Upper lobe of right lung (tissue), 1 donor: ENCODE data around the gene SYT3. TPM values are rescaled to one million over a fixed set of nuclear protein-coding genes. Genes with fewer than 3 reads are reported as not detected.
"Not testable (repeated sequence)": the region's sequence is repeated elsewhere in the genome, so short reads cannot be mapped to it uniquely, and the experiment has no call there.

Experiments used
- ATAC-seq: fragments of 200-7000 bp; cut with Tn5 transposase; one replicate; pipeline ENCODE4 v1.9.1; 2020; ENCODE audit warnings: mild to moderate bottlenecking, moderate library complexity
- DNase-seq: peaks from one replicate; pipeline ENCODE4 v3.0.0-alpha.2; 2020
- H3K27ac ChIP-seq: fragments of 200-600 bp; one replicate; pipeline ENCODE4 v1.8.0; 2022
- H3K27me3 ChIP-seq: fragments of 200-600 bp; one replicate; pipeline ENCODE4 v1.8.0; 2022; ENCODE audit warnings: mild to moderate bottlenecking
- H3K36me3 ChIP-seq: fragments of 200-600 bp; one replicate; pipeline ENCODE4 v1.8.0; 2022
- H3K4me1 ChIP-seq: fragments of 200-600 bp; one replicate; pipeline ENCODE4 v1.8.0; 2022
- H3K4me3 ChIP-seq: fragments of 200-600 bp; one replicate; pipeline ENCODE4 v1.8.0; 2022; ENCODE audit warnings: mild to moderate bottlenecking
- H3K9me3 ChIP-seq: fragments of 200-600 bp; one replicate; pipeline ENCODE4 v1.8.0; 2022
- intact Hi-C: fragments of 100-400 bp; cut with DNase I; formaldehyde crosslinking; loops from one replicate; pipeline ENCODE4 v1.11.0; 2022
- total RNA-seq: library from RNA; stranded (reverse); fragmentation: NEBNext Ultra II Directional; extraction: Animal tissue kit (Norgen Biotek cat#: 25700); gene quantifications from one replicate; pipeline ENCODE4 v1.2.1, GENCODE V29; 2021
- TF ChIP-seq, protein P1 (sequence below): fragments of 200-600 bp; IDR thresholded peaks from one replicate; pipeline ENCODE4 v1.8.0; 2022; ENCODE audit warnings: antibody characterized with exemption
- donor health status: DM: no; HTN: yes; CAD: no; lungs with severe emphysema.

The SYT3 gene
- total RNA-seq, 1 donor from 2014 or later: 2.5 TPM

DNA sequence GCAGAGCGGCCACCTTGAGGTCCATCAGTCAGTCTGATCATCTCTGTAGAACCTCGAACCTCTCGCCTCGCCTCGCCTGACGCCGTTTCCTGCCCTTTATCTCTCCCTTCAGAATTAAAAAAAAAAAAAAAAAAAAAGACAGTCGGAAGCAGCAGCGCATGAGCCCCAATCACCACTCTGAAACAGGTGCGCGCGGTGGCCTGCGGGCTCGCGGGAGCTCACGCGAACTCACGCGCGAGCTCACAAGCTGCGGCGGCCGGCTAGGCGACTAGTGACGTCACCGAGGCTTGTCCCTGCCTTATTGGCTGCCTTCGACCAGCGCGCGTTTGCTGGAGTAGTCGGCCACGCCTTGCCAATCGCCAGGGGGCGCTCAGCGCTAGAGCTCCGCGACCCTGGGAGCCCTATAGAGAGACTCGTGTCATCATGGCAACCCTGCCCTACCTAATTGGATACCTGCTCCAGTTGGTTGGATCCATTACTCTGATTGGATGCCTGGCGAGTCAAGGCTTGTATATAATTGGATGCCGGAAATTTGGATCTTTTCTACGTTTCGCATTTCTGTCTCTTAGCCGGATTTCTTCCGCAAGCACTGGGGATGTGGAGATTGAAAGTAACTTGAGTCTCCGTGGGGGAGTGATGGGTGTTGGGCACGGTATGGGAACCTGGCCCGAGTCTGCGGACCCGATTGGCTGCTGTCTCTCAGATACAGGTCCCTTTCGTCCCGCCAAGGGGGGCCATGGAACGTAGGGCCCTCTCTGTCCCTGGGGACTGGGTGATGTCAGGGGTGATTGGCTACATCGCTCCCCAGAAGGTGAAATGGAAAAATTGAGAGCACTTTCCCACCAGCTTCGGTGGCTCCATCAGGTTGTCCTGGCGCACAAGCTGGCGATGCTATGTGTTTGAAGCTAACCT, 31.6 kb downstream of the SYT3 start:
- TF ChIP-seq, protein P1, sequence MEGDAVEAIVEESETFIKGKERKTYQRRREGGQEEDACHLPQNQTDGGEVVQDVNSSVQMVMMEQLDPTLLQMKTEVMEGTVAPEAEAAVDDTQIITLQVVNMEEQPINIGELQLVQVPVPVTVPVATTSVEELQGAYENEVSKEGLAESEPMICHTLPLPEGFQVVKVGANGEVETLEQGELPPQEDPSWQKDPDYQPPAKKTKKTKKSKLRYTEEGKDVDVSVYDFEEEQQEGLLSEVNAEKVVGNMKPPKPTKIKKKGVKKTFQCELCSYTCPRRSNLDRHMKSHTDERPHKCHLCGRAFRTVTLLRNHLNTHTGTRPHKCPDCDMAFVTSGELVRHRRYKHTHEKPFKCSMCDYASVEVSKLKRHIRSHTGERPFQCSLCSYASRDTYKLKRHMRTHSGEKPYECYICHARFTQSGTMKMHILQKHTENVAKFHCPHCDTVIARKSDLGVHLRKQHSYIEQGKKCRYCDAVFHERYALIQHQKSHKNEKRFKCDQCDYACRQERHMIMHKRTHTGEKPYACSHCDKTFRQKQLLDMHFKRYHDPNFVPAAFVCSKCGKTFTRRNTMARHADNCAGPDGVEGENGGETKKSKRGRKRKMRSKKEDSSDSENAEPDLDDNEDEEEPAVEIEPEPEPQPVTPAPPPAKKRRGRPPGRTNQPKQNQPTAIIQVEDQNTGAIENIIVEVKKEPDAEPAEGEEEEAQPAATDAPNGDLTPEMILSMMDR: peak; percentile 47
- DNase-seq: peak; percentile 94
- H3K27ac ChIP-seq: no peak overlapping the region
- H3K27me3 ChIP-seq: no peaks in the 10 kb centered on the region
- intact Hi-C loops: no loop called here
- no peaks in the 10 kb centered on the region for H3K9me3 ChIP-seq
- no peaks in the 10 kb centered on the region for H3K4me1 ChIP-seq
- peak; percentile 87 for ATAC-seq
- no peaks in the 10 kb centered on the region for H3K36me3 ChIP-seq
- H3K4me3 ChIP-seq: no peak overlapping the region

GRCh38 chr19:50607388-50607787, 32.3 kb downstream of the SYT3 start:
- H3K9me3 ChIP-seq: no peaks in the 10 kb centered on the region
- H3K27me3 ChIP-seq: peaks cover 4% of the 10 kb centered on the region
- TF ChIP-seq, protein P1: no peak
- intact Hi-C loops: no loop called here
- DNase-seq: no peak
- H3K27ac ChIP-seq: no peak overlapping the region
- H3K4me3 ChIP-seq: no peak overlapping the region
- H3K4me1 ChIP-seq: no peaks in the 10 kb centered on the region
- no peaks in the 10 kb centered on the region for H3K36me3 ChIP-seq
- no peak for ATAC-seq

GRCh38 chr19:50606059-50606836, 33.4 kb downstream of the SYT3 start:
- H3K4me1 ChIP-seq, H3K4me3 ChIP-seq, H3K36me3 ChIP-seq, H3K27me3 ChIP-seq, H3K27ac ChIP-seq, H3K9me3 ChIP-seq, DNase-seq, intact Hi-C loops: not testable (repeated sequence)
- TF ChIP-seq, protein P1: peak; percentile 23
- peak; percentile 80 for ATAC-seq

DNA sequence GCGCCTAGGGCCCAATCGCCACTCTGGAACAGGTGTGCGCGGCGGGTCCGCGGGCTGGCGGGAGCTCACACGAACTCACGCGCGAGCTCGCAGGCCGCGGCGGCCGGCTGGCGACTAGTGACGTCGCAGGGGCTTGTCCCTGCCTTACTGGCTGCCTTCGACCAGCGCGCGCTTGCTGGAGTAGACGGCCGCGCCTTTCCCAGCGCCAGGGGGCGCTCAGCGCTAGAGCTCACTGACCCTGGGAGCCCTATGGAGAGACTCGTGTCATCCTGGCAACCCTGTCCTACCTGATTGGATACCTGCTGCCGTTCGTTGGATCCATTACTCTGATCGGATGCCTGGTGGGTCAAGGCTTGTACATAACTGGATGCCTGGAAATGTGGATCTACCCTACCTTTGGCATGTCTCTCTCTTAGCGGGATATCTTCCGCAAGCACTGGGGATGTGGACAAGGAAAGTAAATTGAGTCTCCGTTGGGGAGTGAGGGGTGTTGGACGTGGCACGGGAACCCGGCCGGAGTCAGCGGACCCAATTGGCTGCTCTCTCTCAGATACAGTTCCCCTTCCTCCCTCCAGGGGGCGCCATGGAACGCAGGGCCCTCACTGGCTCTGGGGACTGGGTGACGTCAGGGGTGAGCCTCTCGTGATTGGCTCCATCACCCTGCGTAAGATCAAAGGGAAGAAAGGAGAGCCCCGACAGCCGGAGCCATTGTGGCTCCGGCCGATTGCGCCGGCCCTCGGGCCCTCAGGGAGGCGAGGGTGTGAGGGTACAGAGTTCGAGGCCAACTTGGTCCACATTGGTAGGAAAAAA, 35.2 kb downstream of the SYT3 start:
- intact Hi-C loops, H3K4me1 ChIP-seq, H3K36me3 ChIP-seq, H3K27ac ChIP-seq, DNase-seq, H3K4me3 ChIP-seq, H3K9me3 ChIP-seq: not testable (repeated sequence)
- peaks cover 17% of the 10 kb centered on the region for H3K27me3 ChIP-seq
- ATAC-seq: peak; percentile 70

- Histone ChIP-seq H3K27ac (no peak overlapping the region), H3K27me3 (peaks cover 22% of the 10 kb centered on the region), H3K4me3 (no peak overlapping the region), H3K36me3 (no peaks in the 10 kb centered on the region), H3K9me3 (no peaks in the 10 kb centered on the region), H3K4me1 (no peaks in the 10 kb centered on the region)
- ATAC-seq (no peak), DNase-seq (no peak)
- TF ChIP-seq, protein P1: no peak
- intact Hi-C loops: no loop called here
Measured at GRCh38 chr19:50602935-50603334, 36.7 kb downstream of the SYT3 start.
